GM13976 (cell line): ENCODE results near the gene ARL4D.
"Not testable (repeated sequence)": the region's sequence is repeated elsewhere in the genome, so short reads cannot be mapped to it uniquely, and the experiment has no call there.

Experiments used
- DNase-seq: peaks from one replicate; pipeline ENCODE4 v3.0.0; 2012; ENCODE audit warnings: low spot score
- in situ Hi-C: fragments of 300-500 bp; cut with MboI; formaldehyde crosslinking; loops from one replicate; pipeline ENCODE4 v1.12.0; 2022; ENCODE audit warnings: low sequenced_read_pairs, mixed read lengths, inconsistent platforms; ENCODE audit not compliant: unreplicated experiment
- TF ChIP-seq, protein P1 (sequence below): IDR thresholded peaks from 2 replicates; pipeline ENCODE4 v1.5.1; 2012; ENCODE audit warnings: borderline replicate concordance, mild to moderate bottlenecking; ENCODE audit not compliant: insufficient read depth; ENCODE audit errors: extremely low read depth, missing control alignments, control extremely low read depth

Gene ARL4D

DNA sequence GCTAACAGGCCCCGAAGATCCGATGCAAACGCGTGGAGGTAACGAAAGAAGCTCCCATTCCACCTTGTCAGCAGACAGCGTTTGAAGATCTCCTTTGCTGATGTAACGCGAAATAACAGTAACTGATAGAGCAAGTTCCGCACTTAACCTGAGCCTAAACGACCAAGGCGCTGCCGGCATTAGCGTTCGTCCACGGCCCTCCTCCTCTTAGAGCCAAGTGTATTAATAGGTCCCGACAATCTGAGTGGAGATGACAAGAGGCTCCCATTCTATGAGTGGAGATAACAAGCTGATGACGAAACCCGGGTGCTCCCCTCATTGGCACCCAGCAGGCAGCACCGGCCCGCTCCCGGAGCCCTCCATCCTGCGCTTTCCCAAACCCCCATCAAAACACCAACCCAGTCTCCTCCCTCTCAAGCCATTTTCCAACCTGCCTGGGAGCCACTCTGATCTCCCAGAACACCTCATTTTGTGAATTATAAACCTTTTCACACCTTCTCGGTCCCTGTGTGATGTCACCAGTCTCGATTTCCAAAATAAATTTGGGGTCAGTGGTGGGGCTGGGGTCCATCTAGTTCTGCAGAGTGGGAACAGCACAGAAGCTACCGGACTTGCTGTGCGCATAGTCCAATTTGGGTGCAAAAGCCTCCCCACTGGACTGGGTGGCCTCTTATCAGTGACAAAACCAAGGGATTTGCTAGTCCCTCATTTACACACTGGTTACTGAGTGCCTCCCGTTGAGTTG is 35.4 kb upstream of the ARL4D start:
- in situ Hi-C loops: no loop called here
- TF ChIP-seq, protein P1, sequence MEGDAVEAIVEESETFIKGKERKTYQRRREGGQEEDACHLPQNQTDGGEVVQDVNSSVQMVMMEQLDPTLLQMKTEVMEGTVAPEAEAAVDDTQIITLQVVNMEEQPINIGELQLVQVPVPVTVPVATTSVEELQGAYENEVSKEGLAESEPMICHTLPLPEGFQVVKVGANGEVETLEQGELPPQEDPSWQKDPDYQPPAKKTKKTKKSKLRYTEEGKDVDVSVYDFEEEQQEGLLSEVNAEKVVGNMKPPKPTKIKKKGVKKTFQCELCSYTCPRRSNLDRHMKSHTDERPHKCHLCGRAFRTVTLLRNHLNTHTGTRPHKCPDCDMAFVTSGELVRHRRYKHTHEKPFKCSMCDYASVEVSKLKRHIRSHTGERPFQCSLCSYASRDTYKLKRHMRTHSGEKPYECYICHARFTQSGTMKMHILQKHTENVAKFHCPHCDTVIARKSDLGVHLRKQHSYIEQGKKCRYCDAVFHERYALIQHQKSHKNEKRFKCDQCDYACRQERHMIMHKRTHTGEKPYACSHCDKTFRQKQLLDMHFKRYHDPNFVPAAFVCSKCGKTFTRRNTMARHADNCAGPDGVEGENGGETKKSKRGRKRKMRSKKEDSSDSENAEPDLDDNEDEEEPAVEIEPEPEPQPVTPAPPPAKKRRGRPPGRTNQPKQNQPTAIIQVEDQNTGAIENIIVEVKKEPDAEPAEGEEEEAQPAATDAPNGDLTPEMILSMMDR: no peak
- no peak for DNase-seq

DNA sequence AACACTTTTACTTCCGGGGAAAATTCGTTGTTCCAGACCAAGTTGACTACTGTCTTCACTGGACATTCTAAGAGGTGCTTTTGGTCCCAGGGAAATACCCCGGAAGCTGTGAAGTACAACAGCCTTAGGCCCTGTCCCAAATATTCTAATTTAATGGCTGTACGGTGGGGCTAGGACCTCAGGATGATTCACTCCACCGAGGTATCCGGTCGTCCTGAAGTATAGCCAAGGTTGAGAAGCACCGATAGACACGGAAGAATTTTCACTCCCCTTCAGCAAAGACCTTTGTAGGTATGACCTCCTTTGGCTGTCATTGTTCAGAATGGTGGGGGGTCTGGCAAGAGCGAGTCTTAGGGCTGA is 34.9 kb upstream of the ARL4D start:
- DNase-seq: no peak
- TF ChIP-seq, protein P1: no peak
- in situ Hi-C loops: no loop called here

DNA sequence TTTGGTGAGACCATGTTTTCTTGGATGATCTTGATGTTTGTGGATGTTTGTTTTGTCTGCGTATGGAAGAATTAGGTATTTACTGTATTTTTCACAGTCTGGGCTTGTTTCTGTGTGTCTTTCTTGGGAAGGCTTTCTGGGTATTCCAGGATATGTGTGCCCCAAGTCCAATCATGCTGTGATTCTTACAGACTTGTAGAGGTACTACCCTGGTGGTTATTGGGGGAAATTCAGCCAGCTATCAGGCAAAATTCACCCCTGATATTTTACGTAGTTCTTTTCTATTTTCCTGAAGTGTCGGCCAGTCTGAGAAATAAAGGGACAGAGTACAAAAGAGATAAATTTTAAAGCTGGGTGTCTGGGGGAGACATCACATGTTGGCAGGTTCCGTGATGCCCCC is 33.4 kb upstream of the ARL4D start:
- in situ Hi-C loops: no loop called here
- no peak for DNase-seq
- TF ChIP-seq, protein P1: no peak

DNA sequence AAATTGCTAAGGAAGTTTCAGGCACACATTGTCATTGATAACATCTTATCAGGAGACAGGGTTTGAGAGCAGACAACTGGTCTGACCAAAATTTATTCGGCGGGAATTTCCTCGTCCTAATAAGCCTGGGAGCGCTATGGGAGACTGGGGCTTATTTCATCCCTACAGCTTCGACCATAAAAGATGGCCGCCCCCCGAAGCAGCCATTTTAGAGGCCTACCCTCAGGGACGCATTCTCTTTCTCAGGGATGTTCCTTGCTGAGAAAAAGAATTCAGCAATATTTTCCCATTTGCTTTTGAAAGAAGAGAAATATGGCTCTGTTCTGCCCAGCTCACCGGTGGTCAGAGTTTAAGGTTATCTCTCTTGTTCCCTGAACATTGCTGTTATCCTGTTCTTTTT is 32.9 kb upstream of the ARL4D start:
- in situ Hi-C loops, DNase-seq: not testable (repeated sequence)

DNA sequence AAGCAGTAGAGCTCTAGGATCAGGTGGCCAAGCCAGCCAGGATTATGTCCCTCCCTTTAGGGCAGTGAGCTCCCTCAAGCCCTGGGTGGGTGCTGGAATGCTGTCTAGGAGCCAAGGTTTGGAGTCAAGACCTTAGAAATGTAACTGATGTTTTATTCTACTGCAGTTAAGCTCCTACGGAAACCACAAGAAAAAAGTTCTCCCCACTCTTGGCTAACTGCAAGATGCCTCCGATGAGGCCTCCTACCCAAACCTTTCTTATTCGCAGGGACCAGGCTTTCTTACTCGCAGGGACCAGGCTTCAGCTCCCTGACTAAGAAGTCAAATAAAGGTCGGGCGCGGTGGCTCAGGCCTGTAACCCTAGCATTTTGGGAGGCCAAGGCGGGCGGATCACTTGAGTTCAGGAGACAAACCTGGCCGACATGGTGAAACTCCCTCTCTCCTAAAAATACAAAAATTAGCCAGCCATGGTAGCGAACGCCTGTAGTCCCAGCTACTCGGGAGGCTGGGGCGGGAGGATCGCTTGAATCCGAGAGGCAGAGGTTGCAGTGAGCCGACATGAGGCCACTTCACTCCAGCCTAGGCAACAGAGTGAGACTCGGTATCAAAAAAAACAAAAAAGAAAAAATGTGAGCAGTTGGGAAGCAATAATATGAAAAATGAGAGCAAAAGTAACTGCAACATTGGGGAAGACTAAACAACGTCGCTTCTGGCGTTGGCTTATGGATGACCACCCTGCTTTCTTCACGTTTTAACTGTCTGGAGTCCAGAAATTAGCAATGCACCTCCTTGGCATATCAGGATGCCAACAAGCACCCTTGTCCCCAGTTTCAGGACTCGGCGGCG is 31.7 kb upstream of the ARL4D start:
- DNase-seq: no peak
- TF ChIP-seq, protein P1: no peak
- in situ Hi-C loops: no loop called here

DNA sequence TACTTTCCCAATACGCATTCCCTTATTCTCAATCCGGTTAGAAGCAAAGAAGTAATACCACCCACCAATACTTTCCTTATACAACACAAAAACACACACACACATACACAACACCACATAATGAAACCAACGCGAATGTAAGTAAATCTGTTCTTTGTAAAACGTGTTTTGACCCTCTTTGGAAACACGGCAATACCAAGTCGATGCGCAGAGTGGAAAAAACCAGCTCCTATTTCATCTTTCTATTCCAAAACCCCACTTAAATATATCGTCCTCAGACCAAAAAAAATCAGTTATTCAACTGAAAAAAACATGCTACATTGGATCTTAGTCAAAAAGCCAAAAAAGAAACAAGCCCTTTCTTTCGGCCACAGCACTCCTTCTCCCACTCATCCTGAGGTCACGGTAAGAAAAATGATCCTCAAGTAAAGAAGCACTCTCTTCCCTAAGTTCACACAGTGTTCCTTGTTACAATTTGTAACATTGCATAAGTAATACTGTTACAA is 31.0 kb upstream of the ARL4D start:
- in situ Hi-C loops: no loop called here
- peak; percentile 66 for DNase-seq
- TF ChIP-seq, protein P1: no peak
